Measurements from ENCODE around the gene CNTN4. TPM values are rescaled to one million over a fixed set of nuclear protein-coding genes. Genes with fewer than 3 reads are reported as not detected.

CNTN4 gene
- polyA plus RNA-seq, 1 experiment = not detected

DNA sequence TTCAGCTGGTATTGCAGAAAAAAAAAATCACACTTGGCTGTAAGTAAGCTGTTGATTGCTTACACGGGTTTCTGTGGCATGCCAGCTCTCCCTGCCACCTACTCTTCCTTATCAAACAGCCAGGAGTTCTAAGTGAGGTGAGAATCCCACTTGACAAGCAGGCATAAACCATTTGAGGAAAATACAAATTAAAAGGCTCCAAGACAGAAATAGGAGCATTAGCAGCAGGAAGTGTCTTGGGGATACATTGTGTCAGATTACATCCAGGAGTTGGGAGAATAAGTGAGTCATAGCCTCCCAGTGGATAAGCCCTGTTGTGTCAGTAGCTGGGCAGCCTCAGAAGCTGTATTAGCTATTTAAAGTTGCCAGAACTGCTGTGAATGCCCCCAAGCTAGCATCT, 256.0 kb downstream of the CNTN4 start:
- Histone ChIP-seq H3K36me3 (ENCODE audit: control insufficient read depth, insufficient read depth, low read length) (no peaks in the 10 kb centered on the region), H3K4me3 (ENCODE audit: low read depth, low read length) (no peak overlapping the region), H3K27me3 (ENCODE audit: control insufficient read depth, insufficient read depth, low read length) (no peaks in the 10 kb centered on the region)
- no peak for DNase-seq (ENCODE audit: low read depth)
- TF ChIP-seq, protein P1, sequence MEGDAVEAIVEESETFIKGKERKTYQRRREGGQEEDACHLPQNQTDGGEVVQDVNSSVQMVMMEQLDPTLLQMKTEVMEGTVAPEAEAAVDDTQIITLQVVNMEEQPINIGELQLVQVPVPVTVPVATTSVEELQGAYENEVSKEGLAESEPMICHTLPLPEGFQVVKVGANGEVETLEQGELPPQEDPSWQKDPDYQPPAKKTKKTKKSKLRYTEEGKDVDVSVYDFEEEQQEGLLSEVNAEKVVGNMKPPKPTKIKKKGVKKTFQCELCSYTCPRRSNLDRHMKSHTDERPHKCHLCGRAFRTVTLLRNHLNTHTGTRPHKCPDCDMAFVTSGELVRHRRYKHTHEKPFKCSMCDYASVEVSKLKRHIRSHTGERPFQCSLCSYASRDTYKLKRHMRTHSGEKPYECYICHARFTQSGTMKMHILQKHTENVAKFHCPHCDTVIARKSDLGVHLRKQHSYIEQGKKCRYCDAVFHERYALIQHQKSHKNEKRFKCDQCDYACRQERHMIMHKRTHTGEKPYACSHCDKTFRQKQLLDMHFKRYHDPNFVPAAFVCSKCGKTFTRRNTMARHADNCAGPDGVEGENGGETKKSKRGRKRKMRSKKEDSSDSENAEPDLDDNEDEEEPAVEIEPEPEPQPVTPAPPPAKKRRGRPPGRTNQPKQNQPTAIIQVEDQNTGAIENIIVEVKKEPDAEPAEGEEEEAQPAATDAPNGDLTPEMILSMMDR (IDR thresholded peaks at IDR 0.05; ENCODE audit: insufficient read depth, low read depth, low read length) = no peak
- ChIA-PET POLR2A (no interaction called here), CTCF (no interaction called here)

DNA sequence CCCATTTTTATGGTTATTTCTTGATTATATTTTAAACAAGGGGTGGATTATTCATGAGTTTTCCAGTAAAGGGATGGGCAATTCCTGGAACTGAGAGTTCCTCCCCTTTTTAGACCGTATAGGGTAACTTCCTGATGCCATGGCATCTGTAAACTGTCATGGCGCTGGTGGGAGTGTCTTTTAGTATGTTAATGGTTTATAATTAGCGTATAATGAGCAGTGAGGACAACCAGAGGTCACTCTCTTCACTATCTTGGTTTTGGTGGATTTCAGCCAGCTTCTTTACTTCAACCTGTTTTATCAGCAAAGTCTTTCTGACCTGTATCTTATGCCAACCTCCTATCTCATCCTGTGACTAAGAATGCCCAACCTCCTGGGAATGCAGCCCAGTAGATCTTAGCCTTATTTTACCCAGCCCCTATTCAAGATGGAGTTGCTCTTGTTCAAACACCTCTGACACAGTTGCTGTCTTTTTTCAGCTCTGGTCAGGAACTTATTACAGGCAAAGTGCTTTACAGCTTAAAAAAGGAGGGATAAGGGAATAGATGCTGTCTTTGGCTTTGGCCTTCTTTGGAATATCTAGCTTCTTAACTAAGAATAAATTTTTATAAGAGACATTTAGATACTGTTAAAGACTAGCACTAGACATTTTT, 257.8 kb downstream of the CNTN4 start:
- TF ChIP-seq, protein P1 (IDR thresholded peaks at IDR 0.05; ENCODE audit: insufficient read depth, low read depth, low read length) = no peak
- ChIA-PET POLR2A (no interaction called here), CTCF (no interaction called here)
- Histone ChIP-seq H3K4me3 (ENCODE audit: low read depth, low read length) (no peak overlapping the region), H3K36me3 (ENCODE audit: control insufficient read depth, insufficient read depth, low read length) (no peaks in the 10 kb centered on the region), H3K27me3 (ENCODE audit: control insufficient read depth, insufficient read depth, low read length) (no peaks in the 10 kb centered on the region)
- no peak for DNase-seq (ENCODE audit: low read depth)

DNA sequence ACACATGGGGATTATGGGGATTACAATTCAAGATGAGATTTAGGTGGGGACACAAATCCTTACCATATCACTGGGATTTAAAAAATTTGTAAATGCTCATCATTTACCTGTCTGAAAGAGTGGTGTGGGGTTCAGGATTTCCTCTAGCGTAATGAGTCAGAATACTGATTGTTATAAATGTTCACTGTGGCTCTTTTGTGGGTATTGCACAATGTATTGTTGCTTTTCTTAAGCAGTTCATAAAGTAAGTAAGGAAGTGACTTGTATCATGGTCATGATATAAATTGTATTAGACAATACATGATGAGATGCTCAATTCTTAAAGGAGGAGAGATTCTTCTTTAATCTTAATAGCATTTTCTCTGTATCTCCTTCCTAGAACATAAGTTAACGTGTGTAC, 262.1 kb downstream of the CNTN4 start:
- H3K4me3 ChIP-seq (ENCODE audit: low read depth, low read length) = no peak overlapping the region
- no peaks in the 10 kb centered on the region for H3K27me3 ChIP-seq (ENCODE audit: control insufficient read depth, insufficient read depth, low read length)
- TF ChIP-seq, protein P1 (IDR thresholded peaks at IDR 0.05; ENCODE audit: insufficient read depth, low read depth, low read length) = no peak
- H3K36me3 ChIP-seq (ENCODE audit: control insufficient read depth, insufficient read depth, low read length) = no peaks in the 10 kb centered on the region
- DNase-seq (ENCODE audit: low read depth) = no peak
- ChIA-PET POLR2A (no interaction called here), CTCF (no interaction called here)

- TF ChIP-seq, protein P1 (IDR thresholded peaks at IDR 0.05; ENCODE audit: insufficient read depth, low read depth, low read length) = no peak
- no peaks in the 10 kb centered on the region for H3K36me3 ChIP-seq (ENCODE audit: control insufficient read depth, insufficient read depth, low read length)
- H3K4me3 ChIP-seq (ENCODE audit: low read depth, low read length) = no peak overlapping the region
- no peak for DNase-seq (ENCODE audit: low read depth)
- ChIA-PET CTCF (interaction anchor here (0.6 kb wide), 1 partner anchor 1340 kb away, joined by 3 read pairs; no protein-coding TSS in a partner anchor), POLR2A (no interaction called here)
- no peaks in the 10 kb centered on the region for H3K27me3 ChIP-seq (ENCODE audit: control insufficient read depth, insufficient read depth, low read length)
These were observed 263.5 kb downstream of the CNTN4 start for GRCh38 chr3:2362122-2362521.

DNA sequence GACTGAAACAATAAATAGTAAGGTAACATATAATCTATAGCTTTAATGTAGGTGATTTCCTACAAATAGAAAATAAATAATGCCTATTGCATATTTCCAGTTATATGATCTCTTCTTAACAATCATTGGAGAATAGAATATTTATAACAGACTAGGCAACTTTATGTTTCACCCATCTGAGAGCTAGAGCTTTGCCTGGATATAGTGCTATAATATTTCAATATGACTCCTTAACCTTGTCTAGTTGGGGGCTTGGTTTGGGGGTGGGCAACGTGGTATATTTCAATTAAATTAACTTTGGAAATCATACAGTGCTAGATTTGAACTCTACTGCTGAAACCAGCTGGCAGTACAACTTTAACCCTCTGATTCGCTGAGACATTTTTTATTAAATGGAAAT, 265.2 kb downstream of the CNTN4 start:
- ChIA-PET CTCF (no interaction called here), POLR2A (no interaction called here)
- TF ChIP-seq, protein P1 (IDR thresholded peaks at IDR 0.05; ENCODE audit: insufficient read depth, low read depth, low read length) = no peak

More for the DNA sequence above, 265.2 kb downstream of the CNTN4 start:
- H3K4me3 ChIP-seq (ENCODE audit: low read depth, low read length) = no peak overlapping the region
- H3K36me3 ChIP-seq (ENCODE audit: control insufficient read depth, insufficient read depth, low read length) = no peaks in the 10 kb centered on the region
- no peaks in the 10 kb centered on the region for H3K27me3 ChIP-seq (ENCODE audit: control insufficient read depth, insufficient read depth, low read length)
- no peak for DNase-seq (ENCODE audit: low read depth)

Data from BJ (cell line).